Stimulated activated CD8-positive, alpha-beta memory T cell treated with anti-CD3 and anti-CD28 coated beads, Interleukin-15, amount 100 ng/mL, for 1 hour (primary cell): ENCODE data around the gene RNF144B.

Experiments
- DNase-seq: peaks from one replicate; pipeline ENCODE4 v3.0.0-alpha.2; 2020; ENCODE audit warnings: low read depth

RNF144B gene

DNA sequence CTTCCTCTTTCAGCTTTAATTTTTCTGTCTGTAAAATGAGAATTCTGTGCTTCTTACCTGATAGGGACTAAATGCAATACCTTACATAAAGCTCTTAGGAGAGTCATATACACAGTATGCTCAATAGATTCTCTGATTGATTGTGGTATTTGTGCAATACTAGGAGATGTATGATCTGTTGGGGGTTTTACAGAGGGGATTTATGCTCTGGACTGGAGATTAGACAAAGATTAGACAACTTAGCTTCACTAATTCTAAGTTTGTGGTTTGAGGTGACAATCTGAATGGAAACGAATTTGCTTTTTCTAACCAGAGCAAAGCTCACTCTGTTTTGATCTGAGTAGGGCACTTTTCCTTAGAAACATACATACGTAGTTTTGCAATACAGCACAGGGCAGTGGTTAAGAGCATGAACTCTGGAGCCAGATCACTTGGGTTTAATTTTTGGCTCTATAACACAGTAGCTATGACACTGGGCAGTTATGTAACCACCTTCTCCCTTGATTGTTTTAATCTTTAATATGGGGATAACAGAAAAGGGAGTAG is 126.2 kb downstream of the RNF144B start:
- no peak for DNase-seq

GRCh38 chr6:18514180-18514579 is 127.0 kb downstream of the RNF144B start:
- no peak for DNase-seq

DNA sequence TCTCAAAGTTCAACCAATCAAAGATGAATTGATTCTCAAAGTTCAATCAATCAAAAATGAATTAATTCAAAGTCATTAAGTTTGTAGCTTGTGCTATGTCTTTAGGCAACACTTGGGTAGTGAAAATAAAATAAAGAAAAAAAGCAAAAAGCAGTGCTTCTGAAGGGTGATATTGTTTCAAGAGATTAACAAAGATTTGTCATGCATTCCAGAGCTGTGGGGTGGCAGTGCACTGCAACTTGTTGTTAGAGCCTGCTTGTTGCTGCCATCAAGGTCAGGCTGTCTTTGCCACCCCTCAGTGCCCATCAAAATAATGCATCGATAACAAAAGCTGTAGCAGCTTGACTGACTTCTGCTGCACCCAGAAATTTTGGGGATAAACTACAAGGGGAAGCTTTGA is 128.6 kb downstream of the RNF144B start:
- DNase-seq: no peak
